Natural killer cell (primary cell): ENCODE measurements around the gene IAH1. TPM values are rescaled to one million over a fixed set of nuclear protein-coding genes. Genes with fewer than 3 reads are reported as not detected.

Experiments used
- ATAC-seq, 3 donors: fragments of 150-1000 bp in 2 of 3; fragments of 200-7000 bp in 1 of 3; cut with Tn5 transposase; 1 replicate in 1 of 3; 2 replicates in 2 of 3; pipeline ENCODE4 v1.10.0; 2021; ENCODE audit warnings: mild to moderate bottlenecking in 2 of 3, moderate library complexity in 2 of 3
- DNase-seq, 2 donors: peaks; one replicate each; pipeline versions ENCODE4 v3.0.0 to v3.0.0-alpha.2; 2013 to 2021; ENCODE audit warnings: mixed read lengths in 1 of 2
- H3K27ac ChIP-seq: one replicate; pipeline ENCODE4 v1.5.1; 2013; ENCODE audit warnings: mild to moderate bottlenecking, low read length
- H3K27me3 ChIP-seq: one replicate; pipeline ENCODE4 v1.6.1; 2013; ENCODE audit warnings: low read length; ENCODE audit not compliant: control insufficient read depth, insufficient read depth
- H3K36me3 ChIP-seq: one replicate; pipeline ENCODE4 v1.6.1; 2013; ENCODE audit warnings: low read length; ENCODE audit not compliant: control insufficient read depth, insufficient read depth
- H3K4me1 ChIP-seq: one replicate; pipeline ENCODE4 v1.6.1; 2013; ENCODE audit warnings: low read length; ENCODE audit not compliant: control insufficient read depth, insufficient read depth
- H3K4me3 ChIP-seq: one replicate; pipeline ENCODE4 v1.5.1; 2013; ENCODE audit warnings: low read length
- H3K9me3 ChIP-seq: one replicate; pipeline ENCODE4 v1.6.1; 2013; ENCODE audit warnings: low read length; ENCODE audit not compliant: control insufficient read depth, insufficient read depth
- H3K27ac Mint-ChIP-seq, 2 donors: one replicate each; pipeline ENCODE4 v1.8.0; 2022; ENCODE audit warnings: mild to moderate bottlenecking in 2 of 2, mixed read lengths in 2 of 2, moderate library complexity in 1 of 2
- H3K27me3 Mint-ChIP-seq, 2 donors: one replicate each; pipeline ENCODE4 v1.8.0; 2022; ENCODE audit warnings: low read depth in 2 of 2, mixed read lengths in 2 of 2
- H3K36me3 Mint-ChIP-seq: one replicate; pipeline ENCODE4 v1.8.0; 2022; ENCODE audit warnings: mixed read lengths
- H3K4me1 Mint-ChIP-seq, 2 donors: one replicate each; pipeline ENCODE4 v1.8.0; 2022; ENCODE audit warnings: mixed read lengths in 2 of 2
- H3K4me3 Mint-ChIP-seq: one replicate; pipeline ENCODE4 v1.8.0; 2022; ENCODE audit warnings: mild to moderate bottlenecking, moderate library complexity, mixed read lengths
- H3K9me3 Mint-ChIP-seq, 2 donors: one replicate each; pipeline ENCODE4 v1.8.0; 2022; ENCODE audit warnings: mixed read lengths in 2 of 2
- CTCF ChIP-seq: fragments of 200-600 bp; IDR thresholded peaks from one replicate; pipeline ENCODE4 v1.8.0; 2022; ENCODE audit warnings: antibody characterized with exemption
- WGBS: methylation state at CpG from one replicate; pipeline ENCODE4 v1.1.7; 2013; ENCODE audit warnings: missing lambda C conversion rate; ENCODE audit not compliant: insufficient coverage; 5-methylcytosine and 5-hydroxymethylcytosine counted together
- intact Hi-C: fragments of 100-400 bp; cut with micrococcal nuclease; formaldehyde crosslinking; loops from one replicate; pipeline ENCODE4 v1.14.2; 2022
- total RNA-seq, 4 donors: library from RNA; stranded (reverse); fragments of 120-200 nt in 1 of 4; gene quantifications; one replicate each; pipeline versions ENCODE4 v1.2.3 to v1.2.4, GENCODE V29; 2013 to 2022

The IAH1 gene
- total RNA-seq, 3 donors from 2014 or later (not counting 1 experiment from before 2014, with no cell fraction given): 41.4 to 51.4 (median 45.4) TPM

DNA sequence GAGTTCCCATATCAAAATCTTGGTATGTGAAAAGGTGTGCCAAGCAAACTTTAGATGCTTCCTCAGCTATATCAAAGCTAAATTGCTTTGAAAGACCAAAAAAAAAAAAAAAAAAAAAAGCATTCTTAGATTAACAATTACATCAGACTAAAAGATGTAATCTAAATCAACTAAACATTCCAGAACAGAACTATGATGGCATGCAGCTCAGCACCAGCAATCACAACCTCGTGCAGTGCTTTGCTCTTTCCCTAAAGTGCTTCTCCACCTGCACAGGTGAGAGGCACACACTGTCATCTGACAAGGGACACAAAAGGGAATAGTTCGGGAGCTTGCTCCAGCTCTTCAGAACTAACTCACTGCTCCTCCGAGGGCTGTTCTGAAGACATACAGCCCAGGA, 43.8 kb downstream of the IAH1 start:
- H3K27ac ChIP-seq: no peak overlapping the region
- Mint-ChIP-seq H3K27me3 (no peaks in the 10 kb centered on the region), H3K4me1 (no peaks in the 10 kb centered on the region), H3K36me3 (peaks cover 30% of the 10 kb centered on the region), H3K27ac (no peak overlapping the region), H3K4me3 (no peak overlapping the region), H3K9me3 (no peaks in the 10 kb centered on the region)
- no peak for TF ChIP-seq CTCF
- H3K9me3 ChIP-seq: no peaks in the 10 kb centered on the region
- intact Hi-C loops: no loop called here
- no peaks in the 10 kb centered on the region for H3K27me3 ChIP-seq
- 95% methylated on average over 3 of the region's 3 CpGs for WGBS
- H3K36me3 ChIP-seq: peaks cover 52% of the 10 kb centered on the region
- H3K4me1 ChIP-seq: no peaks in the 10 kb centered on the region
- ATAC-seq: no peak
- DNase-seq: no peak
- no peak overlapping the region for H3K4me3 ChIP-seq

DNA sequence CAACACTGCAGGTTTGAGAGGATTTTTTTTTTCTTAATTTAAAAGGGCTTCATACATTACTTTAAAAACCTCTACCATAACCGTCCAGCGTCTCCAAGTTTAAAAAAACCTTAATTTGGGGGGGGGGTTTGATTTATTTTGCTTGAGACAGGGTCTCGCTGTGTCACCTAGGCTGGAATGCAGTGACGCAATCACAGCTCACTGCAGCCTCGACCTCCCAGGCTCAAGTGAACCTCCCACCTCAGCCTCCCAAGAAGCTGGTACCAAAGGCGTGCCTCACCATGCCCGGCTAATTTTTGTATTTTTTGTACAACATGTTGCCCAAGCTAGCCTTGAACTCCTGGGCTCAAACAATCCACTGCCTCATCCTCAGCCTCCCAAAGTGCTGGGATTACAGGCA, 44.4 kb downstream of the IAH1 start:
- H3K4me1 Mint-ChIP-seq: no peaks in the 10 kb centered on the region
- H3K9me3 Mint-ChIP-seq: no peaks in the 10 kb centered on the region
- intact Hi-C loops: no loop called here
- 97% methylated on average over 5 of the region's 7 CpGs for WGBS
- H3K9me3 ChIP-seq: no peaks in the 10 kb centered on the region
- ATAC-seq (no peak), DNase-seq (no peak)
- H3K27ac ChIP-seq: no peak overlapping the region
- H3K4me1 ChIP-seq: no peaks in the 10 kb centered on the region
- no peak overlapping the region for H3K4me3 ChIP-seq
- H3K36me3 Mint-ChIP-seq: peaks cover 35% of the 10 kb centered on the region
- H3K27ac Mint-ChIP-seq: no peak overlapping the region
- TF ChIP-seq CTCF: no peak
- no peaks in the 10 kb centered on the region for H3K27me3 ChIP-seq
- peaks cover 56% of the 10 kb centered on the region for H3K36me3 ChIP-seq
- H3K4me3 Mint-ChIP-seq: no peak overlapping the region
- no peaks in the 10 kb centered on the region for H3K27me3 Mint-ChIP-seq

- Mint-ChIP-seq H3K27ac (no peak overlapping the region), H3K27me3 (no peaks in the 10 kb centered on the region), H3K36me3 (peaks cover 40% of the 10 kb centered on the region), H3K4me3 (no peak overlapping the region), H3K9me3 (no peaks in the 10 kb centered on the region), H3K4me1 (no peaks in the 10 kb centered on the region)
- no peaks in the 10 kb centered on the region for H3K4me1 ChIP-seq
- no peak overlapping the region for H3K4me3 ChIP-seq
- no peak for DNase-seq
- intact Hi-C loops: no loop called here
- no peaks in the 10 kb centered on the region for H3K27me3 ChIP-seq
- H3K27ac ChIP-seq: no peak overlapping the region
- H3K9me3 ChIP-seq: no peaks in the 10 kb centered on the region
- 100% methylated on average over 2 of the region's 2 CpGs for WGBS
- H3K36me3 ChIP-seq: peaks cover 58% of the 10 kb centered on the region
- ATAC-seq: no peak
- no peak for TF ChIP-seq CTCF
These were observed 44.9 kb downstream of the IAH1 start for GRCh38 chr2:9519250-9519649.

GRCh38 chr2:9524291-9524690, 49.9 kb downstream of the IAH1 start:
- Histone ChIP-seq H3K27ac (no peak overlapping the region), H3K4me3 (no peak overlapping the region), H3K27me3 (no peaks in the 10 kb centered on the region), H3K9me3 (no peaks in the 10 kb centered on the region), H3K36me3 (peaks cover 60% of the 10 kb centered on the region), H3K4me1 (no peaks in the 10 kb centered on the region)
- ATAC-seq (no peak), DNase-seq (no peak)
- TF ChIP-seq CTCF: no peak
- Mint-ChIP-seq H3K27ac (no peak overlapping the region), H3K4me3 (no peak overlapping the region), H3K36me3 (peaks cover 46% of the 10 kb centered on the region), H3K27me3 (no peaks in the 10 kb centered on the region), H3K9me3 (no peaks in the 10 kb centered on the region), H3K4me1 (no peaks in the 10 kb centered on the region)
- 94% methylated on average over 7 of the region's 8 CpGs for WGBS
- intact Hi-C loops: no loop called here
